Uterus (tissue), 2 donors: ENCODE results near the gene MUC12.

Experiments used
- POLR2A ChIP-seq, 2 donors: fragments of 450-650 bp; IDR thresholded peaks; one replicate each; pipeline ENCODE4 v1.6.1; 2016; ENCODE audit warnings: antibody characterized with exemption in 2 of 2, mild to moderate bottlenecking in 1 of 2, moderate library complexity in 1 of 2
- TF ChIP-seq, protein P1 (sequence below), 4 experiments: fragments of 200-600 bp in 2 of 4; fragments of 450-650 bp in 2 of 4; sonication (generic) in 2 of 4; IDR thresholded peaks; one replicate each; pipeline ENCODE4 v1.5.1; 2016 to 2019; ENCODE audit warnings: antibody characterized with exemption in 4 of 4, mild to moderate bottlenecking in 2 of 4, moderate library complexity in 1 of 4

DNA sequence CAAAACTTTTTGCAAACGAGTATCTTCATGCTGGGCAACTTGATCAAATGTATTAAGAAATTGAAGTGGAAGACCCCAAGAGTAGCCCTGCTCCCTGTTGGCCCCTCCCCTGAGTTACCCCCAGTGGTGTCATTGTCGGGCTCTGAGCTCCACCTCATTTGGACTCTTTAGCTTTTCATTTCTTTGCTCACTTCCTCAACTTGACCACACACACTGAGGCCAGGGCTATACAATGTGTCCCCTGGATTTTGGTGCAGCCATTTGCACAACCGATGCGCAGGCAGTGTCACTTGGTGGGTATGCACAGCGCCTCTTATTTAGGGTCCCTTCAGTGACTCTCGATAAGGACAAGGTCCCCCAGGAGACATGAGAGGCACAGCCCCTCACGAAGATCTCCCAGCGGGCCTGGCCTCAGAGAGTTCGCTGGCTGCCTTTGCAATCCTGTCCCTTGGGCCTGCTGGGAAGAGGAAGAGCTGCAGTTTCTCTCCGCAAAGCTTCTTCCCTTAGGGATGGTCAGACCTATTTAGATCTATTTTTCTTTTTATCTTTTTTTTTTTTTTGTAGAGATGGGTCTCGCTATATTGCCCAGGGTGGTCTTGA lies 22.5 kb upstream of the MUC12 start:
- TF ChIP-seq, protein P1, sequence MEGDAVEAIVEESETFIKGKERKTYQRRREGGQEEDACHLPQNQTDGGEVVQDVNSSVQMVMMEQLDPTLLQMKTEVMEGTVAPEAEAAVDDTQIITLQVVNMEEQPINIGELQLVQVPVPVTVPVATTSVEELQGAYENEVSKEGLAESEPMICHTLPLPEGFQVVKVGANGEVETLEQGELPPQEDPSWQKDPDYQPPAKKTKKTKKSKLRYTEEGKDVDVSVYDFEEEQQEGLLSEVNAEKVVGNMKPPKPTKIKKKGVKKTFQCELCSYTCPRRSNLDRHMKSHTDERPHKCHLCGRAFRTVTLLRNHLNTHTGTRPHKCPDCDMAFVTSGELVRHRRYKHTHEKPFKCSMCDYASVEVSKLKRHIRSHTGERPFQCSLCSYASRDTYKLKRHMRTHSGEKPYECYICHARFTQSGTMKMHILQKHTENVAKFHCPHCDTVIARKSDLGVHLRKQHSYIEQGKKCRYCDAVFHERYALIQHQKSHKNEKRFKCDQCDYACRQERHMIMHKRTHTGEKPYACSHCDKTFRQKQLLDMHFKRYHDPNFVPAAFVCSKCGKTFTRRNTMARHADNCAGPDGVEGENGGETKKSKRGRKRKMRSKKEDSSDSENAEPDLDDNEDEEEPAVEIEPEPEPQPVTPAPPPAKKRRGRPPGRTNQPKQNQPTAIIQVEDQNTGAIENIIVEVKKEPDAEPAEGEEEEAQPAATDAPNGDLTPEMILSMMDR (IDR thresholded peaks at IDR 0.05), result no peak
- TF ChIP-seq POLR2A (IDR thresholded peaks at IDR 0.05), result no peak
